ENCODE measurements around the gene CLUH.

CLUH gene, protein sequence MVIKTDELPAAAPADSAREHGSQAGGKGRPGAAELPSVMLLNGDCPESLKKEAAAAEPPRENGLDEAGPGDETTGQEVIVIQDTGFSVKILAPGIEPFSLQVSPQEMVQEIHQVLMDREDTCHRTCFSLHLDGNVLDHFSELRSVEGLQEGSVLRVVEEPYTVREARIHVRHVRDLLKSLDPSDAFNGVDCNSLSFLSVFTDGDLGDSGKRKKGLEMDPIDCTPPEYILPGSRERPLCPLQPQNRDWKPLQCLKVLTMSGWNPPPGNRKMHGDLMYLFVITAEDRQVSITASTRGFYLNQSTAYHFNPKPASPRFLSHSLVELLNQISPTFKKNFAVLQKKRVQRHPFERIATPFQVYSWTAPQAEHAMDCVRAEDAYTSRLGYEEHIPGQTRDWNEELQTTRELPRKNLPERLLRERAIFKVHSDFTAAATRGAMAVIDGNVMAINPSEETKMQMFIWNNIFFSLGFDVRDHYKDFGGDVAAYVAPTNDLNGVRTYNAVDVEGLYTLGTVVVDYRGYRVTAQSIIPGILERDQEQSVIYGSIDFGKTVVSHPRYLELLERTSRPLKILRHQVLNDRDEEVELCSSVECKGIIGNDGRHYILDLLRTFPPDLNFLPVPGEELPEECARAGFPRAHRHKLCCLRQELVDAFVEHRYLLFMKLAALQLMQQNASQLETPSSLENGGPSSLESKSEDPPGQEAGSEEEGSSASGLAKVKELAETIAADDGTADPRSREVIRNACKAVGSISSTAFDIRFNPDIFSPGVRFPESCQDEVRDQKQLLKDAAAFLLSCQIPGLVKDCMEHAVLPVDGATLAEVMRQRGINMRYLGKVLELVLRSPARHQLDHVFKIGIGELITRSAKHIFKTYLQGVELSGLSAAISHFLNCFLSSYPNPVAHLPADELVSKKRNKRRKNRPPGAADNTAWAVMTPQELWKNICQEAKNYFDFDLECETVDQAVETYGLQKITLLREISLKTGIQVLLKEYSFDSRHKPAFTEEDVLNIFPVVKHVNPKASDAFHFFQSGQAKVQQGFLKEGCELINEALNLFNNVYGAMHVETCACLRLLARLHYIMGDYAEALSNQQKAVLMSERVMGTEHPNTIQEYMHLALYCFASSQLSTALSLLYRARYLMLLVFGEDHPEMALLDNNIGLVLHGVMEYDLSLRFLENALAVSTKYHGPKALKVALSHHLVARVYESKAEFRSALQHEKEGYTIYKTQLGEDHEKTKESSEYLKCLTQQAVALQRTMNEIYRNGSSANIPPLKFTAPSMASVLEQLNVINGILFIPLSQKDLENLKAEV (N-terminal part only)

DNA sequence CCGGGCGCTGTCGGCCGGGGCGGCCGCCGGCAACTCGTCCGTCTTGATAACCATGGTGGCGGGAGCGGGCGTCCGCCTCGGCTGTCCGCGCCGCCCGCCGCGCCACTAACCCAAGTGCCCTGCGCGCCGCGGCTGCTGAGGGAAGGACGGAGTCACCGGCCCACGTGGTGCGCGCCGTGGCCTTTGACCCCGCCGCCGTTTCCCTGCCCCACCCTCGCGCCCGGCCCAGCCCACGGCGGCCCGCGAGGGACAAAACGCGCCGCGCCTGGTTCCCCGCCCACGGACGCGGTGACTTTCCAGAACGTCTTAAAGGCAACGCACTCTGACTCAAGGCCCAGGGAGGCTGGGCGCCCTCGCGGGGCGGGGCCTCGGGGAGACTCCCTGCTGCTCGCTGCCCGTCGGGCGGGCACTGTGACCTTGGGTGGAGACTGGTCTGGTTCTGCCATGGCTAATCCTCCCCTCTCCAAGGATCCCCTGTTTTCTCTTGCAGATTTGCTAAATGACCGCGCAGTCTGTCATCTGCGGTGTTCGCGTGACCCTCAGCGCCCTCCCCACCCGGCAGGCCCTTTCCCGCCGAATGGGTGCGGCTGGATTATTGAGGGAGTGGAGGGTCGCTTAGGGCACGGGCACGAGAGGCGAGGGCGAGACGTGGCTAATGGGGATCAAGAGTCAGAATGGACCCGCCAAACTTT lies at the start of gene CLUH:
Gene CLUH (minus strand): TSS at position 157 of the 692 bp plus-strand sequence. CDS start 103 bp downstream, at position 54.
- DNase-seq, result peak; percentile 85

DNA sequence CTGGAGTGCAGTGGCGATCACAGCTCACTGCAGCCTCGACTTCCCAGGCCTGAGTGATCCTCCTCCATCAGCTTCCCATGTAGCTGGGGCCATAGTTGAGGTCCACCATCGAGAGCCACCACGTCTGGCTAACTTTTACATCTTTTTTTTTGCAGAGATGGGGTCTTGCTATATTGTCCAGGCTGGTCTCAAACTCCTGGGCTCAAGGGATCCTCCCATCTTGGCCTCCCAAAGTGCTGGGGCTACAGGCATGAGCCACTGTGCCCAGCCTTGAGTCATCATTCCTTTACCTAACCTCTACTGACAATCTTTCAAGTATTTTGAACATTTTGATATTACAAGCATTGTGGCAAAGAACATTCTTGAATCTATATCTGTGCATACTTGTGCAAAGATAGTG lies 47.3 kb upstream of the CLUH start:
- no peak for DNase-seq

DNA sequence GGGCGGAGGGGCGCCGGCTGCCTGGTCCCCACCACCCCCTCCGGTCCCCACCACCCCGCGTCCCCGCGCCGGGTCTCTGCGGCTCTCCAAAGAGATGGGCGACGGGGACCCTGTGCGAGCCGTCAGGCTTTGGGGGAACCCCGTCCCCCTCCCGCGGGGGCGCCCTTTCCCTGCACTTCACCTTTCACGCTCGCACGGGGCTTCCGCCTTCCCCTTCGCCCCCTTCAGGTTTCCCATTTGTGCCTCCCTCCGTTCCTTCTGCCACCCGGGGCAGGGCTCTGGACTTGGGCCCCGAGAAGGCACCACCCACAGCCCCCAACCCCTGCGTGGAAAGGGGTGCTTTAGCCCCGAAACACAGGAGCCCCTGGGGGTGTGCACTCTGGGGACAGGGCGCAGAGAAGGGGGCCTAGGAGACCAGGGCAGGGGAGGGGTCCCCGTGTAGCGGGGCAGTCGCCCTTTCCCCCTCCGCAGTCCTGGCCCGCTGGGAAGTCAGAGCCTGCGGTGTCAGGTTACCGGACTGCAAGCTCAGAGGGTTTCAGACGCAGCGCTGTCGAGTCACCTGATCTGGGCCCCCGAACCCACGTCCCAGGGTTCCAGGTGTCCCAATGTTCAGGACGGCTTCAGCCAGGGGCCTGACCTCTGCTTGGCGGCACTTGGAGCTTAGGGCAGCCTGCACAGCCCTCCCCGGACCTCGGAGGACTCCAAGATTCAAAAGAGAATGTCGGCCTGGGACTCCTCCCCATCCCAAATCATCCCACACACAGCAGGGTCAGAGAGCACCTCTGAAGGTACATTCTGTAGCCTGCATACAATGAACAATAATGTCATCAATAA lies 44.5 kb upstream of the CLUH start:
- DNase-seq, result no peak

DNA sequence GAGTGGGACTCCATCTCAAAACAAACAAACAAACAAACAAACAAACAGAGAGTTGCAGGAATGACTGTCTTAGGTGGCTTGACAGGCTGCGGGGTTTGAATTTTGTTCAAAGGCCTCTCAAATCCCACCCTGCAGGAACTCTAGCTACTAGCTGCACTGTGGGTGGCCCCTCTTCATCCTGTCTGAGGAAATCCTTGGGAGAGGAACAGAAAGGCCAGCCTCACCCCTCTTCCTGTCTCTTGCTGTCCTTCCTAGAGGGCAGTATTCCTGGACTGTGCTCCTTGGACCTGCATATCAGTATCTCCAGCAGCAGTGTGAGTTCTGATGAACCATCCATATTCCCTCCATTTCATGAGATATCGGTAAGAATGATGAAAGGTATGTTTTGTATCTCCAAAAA lies 39.9 kb upstream of the CLUH start:
- DNase-seq, result no peak

DNA sequence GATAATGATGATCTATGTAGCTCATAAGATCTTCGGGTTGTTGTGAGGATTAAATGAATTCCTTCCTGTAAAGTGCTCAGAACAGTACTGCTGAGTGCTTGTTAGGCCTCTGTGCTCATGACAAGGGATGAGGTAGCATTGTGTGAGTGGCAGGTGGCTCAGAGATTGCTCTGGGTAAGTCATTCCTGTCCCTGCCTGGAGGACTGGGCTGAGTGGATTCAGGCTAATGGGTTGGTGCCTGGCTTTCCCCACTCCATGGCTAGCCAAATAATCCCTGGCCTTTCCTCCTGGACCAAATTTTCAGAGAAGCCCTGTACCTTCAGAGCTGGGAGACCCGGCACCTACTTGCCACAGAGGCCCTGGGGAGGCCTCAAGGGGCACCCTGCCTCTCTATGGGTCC lies 39.2 kb upstream of the CLUH start:
- DNase-seq, result no peak

DNA sequence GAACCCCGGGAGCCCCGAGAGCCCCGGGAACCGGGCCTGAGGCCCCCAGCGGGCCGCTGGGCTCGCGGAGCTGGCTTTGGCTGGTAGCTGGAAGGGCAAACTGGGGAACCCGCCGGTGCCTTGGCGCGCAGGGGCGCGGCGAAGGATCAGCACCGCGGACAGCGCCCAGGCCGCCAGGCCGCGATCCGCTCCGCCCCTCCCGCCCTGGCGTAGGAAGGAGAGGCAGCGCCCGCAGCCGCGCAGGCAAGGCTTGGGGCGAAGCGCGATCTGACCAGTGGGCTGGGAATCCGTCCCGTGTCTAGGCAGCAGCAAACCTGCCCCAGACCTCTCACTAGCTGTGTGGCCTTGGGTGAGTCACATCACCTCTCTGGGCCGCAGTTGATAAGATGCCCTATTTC lies 38.2 kb upstream of the CLUH start:
- no peak for DNase-seq

DNA sequence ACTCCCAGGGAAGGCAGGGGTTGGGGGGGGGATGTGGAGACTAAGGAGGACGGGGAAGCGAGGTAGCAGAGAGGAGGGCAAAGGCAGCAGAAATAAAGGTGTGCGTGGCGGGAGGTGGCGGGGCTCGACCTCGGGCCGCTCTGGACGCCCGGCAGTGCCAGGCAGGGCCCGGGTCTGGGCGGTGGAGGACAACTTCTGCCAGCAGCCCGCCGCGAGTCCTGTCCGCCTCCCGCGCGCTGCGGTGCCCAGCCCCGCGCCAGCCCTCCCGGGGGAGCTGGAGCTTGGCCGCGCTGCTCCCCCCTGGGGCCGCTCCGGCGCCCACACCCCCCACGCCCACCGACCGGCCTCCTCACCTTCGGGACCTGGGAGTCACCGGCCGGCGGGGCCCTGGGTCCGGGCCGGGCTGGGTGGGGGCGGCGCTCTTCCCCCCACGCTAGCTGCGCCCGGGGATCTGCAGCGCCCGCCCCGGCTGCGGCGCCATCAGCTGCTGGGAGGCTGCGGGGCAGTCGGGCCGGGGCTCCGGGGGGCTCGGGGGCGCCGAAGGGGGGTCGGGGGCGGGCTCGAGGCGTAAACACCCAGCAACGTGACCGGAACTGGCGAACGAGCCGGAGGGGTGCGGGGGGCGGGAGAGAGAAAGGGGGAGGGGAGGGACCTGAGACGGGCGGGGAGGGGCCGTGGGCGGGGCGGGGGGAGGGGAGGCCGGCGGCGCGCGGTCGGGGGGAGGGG lies 37.7 kb upstream of the CLUH start, which contains the start of gene CCDC92B:
Gene CCDC92B (minus strand): TSS at position 595 of the 726 bp plus-strand sequence. CDS start 14,507 bp downstream, outside the sequence.
- no peak for DNase-seq

DNA sequence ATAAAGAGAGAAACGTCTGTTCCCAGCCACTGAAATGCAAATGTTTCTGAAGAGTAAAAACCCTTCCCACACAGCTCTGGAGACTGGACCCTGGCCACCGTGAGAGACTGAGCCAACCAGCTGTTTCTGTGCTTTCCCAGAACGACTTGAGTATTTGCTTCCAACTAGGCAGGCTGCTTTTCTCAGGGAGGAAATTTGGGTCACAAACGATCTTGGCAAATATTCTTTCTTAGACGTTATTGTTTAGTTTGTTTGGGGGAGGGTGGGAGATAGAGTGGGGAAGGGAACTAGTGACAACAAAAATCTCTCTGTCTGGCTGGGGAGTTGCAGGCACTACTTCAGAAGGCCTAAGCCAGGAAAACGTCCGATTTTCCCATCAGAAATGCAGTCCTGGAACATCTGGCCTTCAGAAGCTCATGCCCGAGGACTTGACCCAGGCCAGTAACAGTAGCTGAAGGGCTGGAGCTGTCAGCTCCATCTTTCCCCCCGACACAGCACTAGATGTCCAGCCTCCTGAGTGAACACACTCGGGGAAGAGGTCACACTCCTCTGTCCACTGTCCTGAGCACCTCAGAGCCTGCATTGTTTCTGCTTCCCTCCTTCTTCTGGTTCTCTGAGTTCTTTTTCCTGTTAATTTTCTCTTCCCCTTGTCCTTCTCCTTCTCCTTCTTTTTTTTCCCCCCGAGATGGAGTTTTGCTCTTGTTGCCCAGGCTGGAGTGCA lies 33.9 kb upstream of the CLUH start:
- DNase-seq, result no peak

DNA sequence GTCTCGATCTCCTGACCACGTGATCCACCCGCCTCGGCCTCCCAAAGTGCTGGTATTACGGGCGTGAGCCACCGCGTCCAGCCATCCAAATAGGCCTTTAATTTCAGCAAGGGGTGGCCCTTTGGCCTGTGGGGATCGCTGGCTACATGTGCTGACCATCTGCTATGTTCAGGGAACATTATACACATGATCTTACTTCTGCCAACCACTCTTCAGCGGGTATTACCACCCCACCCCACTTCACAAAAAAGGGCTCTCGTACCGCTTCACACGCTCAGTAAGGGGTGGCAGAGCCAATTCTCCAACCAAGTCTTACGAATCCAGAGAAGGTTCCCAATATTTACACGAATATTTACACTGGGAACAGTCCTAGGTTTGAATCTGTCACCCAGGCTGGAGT lies 26.1 kb upstream of the CLUH start:
- no peak for DNase-seq

DNA sequence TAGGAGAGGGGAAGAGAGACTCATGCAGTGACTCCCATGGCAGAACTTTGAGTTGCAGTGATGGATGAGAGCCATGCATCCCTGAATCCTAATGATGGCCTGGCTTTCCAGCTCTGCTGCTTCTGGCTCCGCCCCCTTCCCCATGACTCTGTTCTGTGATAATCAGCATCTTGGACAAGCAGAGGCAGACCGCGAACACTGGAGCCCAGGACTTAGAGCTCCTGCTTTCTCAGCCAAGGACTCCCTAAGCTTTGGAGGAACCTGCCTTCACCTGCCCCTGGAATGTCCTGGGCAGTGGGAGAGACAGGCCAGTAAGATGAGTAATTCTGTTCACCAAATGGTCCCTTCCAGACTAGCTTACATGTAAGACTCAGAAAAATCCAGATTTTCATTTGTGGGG lies 25.4 kb upstream of the CLUH start:
- no peak for DNase-seq

DNA sequence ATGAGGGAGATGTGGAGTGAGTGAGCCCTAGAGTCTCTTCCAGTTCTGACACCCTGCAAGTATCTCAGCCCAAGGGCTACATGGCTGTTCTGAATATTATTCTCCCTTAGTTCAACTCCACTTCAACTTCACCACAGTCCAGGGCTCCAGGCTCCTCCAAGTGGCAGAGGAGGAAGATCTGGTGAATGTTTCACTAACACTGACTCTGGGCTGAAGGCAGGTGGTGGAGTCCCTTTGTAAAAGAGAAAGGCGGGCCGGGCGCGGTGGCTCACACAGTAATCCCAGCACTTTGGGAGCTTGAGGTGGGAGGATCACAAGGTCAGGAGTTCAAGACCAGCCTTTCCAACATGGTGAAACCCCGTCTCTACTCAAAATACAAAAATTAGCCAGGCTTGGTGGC lies 24.3 kb upstream of the CLUH start:
- DNase-seq, result no peak

DNA sequence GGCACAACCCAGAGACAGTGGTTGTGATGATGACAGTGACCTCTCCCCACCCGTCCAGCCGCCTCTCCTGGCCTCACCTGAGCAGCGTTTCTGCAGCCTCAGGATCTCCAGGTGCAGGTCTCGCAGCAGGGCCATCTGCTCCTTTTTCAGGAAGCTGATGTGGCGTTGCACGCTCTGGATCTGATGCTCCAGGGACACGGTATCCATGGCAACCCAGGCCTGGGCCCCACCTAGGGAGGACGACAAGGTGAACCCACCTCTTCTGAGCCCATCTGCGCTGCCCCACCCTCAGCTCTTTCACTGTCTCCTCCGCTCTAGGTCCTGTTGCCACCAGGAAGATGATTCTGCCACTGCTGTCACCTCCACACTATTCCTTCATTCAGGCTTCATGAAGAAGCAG lies 23.4 kb upstream of the CLUH start:
- no peak for DNase-seq

DNA sequence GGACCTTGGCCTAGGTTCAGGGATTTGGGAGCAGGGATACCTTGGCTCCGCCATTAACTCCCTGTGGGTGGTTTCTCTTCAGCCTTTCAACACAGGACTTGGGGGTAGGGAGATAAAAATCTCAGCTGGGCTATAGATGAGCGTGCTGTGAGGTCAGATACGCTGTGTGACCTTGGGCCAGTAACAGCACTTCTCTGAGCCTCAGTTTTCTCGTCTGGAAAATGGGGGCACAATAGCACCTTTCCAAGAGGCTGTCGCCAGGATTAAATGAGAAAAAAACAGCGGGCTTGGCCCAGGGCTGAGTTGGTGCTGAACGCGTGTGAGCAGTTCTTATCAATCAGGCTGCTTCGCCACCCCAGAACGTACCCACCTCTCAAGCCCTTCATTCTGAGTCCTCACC lies 20.2 kb upstream of the CLUH start:
- DNase-seq, result no peak

DNA sequence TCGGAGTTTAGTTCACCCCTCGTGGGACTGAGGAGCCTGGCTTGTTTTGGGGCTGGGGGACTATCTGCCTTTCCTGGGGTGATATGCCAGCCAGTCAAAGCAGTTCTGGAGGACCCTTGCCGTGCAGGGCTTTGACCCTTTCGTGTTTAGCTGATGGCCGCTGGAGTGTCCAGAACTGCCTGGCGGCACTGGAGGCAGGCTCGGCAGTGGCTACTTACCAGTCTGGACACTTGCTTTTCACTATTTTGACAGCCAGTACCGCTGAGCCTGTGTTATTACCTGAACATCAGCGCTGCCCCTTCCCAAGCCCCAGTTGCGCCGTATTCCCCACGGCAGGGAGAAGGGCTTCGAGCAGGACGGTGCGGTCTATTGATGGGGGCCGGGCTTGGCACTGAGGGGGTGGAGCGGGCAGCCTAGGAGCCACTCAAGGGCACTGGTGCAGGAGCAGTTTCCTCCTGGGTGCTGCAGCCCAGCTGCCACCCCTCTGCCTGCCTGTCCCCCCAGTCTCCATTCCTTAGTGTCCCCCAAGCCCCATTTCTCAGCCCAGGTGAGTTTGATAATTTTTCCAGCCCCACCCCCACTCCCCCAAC lies 19.3 kb upstream of the CLUH start:
- DNase-seq, result no peak

DNA sequence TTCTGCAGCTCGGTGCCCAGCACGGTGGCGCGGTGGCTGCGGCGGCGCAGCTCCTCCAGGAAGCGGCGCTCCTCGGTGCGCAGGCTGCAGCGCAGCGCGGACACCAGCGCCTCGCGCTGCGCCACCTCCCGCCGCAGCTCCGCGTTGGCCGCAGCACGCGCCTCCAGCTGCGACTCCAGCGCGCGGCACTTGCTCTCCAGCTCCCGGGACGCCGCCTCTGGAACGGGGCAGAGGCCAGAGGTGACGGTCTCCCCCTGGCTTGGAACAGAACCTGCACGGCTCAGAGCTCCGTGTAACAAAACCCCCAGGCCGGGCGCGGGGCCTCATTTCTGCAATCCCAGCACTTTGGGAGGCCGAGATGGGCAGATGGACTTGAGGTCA lies 13.2 kb upstream of the CLUH start:
- DNase-seq, result no peak

DNA sequence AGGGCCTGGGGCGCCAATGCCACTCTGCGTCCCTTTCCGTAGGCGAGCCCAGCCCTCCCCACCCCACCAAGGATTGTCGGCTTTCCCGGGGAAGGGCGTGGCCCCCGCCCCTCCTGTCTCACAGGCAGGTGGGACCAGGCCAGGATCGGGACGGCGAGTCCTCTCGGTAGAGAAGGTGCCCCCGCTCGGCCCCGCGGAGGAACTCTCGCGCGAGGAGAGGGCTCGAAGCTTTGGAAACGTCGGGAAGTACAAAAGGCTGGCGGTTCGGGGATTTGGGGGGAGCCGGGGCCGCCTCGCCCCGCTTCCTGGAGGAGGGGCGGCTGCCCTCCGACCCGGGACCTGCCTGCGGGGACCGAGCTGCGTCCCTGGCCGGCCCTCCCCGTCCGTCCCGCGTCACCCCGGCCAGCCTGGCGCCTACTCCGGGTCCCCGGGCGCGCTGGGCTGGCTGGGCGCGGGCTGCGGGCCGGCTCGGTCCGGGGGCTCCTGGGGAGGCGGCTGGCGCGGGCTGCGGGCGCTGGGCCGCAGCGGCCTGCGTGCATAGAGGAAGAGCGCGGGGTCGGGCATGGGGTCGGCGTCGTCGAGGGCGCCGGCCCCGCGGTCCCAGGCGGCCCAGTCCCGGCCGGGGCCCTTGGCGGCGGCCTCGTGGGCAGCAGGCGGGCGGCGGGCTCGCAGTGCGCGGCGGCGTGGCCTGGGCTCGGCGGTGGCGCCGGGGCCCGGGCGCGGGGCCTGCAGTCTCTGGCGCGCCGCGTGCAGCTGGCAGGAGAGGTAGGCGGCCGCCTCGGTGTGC lies 12.6 kb upstream of the CLUH start:
- no peak for DNase-seq

DNA sequence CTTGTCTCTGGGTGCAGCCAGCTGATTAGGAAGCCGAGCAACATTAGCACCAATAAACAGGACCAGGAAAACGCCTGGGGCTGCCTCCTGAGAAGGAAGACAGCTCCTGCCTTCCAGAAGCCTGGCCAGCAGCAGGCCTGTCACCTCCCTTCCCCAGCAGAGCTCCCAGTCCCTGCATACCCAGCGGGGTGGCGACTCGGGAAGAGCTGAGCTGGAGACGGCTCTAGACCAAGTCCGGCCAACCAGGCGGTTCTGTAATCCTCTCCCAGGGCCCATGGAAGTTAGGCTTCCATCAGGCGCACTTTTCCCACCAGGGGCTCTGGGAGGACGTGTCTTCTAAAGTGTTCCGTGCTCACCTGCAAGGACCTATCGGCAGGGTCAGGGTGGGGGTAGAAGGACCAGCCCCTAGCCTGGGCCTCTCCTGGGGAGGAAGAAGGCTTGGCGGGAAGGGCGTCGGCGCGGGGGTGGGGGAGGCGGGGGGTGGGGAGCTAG lies 12.0 kb upstream of the CLUH start:
- DNase-seq, result no peak

DNA sequence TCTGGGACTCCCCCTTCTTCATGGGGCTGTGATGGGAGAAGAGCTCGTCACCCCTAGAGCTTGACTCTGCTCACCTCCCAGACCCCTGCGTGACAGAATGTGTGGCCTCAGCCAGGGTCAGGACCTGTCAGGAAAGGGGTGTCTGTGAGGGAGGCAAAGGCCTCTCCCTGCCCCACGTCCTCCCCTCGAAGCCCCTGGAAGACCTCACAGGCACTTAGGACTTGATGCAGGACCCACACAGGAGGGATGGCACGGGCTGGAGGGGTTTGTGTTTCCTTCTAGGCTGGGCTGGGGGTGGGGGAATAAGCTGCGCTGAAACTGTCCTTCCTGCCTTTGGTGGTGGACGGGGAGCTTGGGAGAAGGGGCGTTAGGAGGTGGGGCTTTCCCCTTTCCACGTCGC lies 11.0 kb upstream of the CLUH start:
- DNase-seq, result no peak

DNA sequence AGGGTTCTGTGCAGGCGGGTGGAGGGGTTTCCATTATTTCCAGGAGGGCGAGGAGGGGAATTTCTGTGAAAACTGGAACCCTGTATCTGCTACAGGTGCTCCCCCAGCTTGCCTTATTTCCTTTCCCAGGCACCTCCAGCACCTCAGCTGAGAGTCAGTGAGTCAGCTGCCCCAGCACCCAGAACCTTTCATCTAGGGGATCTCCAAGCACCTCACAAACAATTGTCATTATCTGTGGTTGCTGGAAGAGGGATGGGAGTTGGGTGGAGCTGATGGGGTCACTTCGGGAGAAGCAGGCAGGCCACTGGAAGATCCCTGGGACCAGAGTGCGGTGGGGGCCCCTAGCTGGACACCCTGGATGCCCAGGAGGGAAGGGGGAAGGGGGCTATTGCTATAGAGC lies 10.0 kb upstream of the CLUH start:
- DNase-seq, result no peak
